ENCODE data around the gene AFG1L.

GRCh38 chr6:108469316-108469715 is 174.5 kb downstream of the AFG1L start:
- TF ChIP-seq CTCF (IDR thresholded peaks at IDR 0.05) (no peak), POLR2A (IDR thresholded peaks at IDR 0.05) (no peak)

Data from adrenal gland (tissue), 5 donors.